Measurements from ENCODE around the gene XIRP1.

Gene XIRP1

GRCh38 chr3:39208463-39209055 is 16.2 kb upstream of the XIRP1 start:
- DNase-seq (ENCODE audit: low read depth) = peak; percentile 53

GRCh38 chr3:39207361-39208186 is 15.2 kb upstream of the XIRP1 start:
- DNase-seq (ENCODE audit: low read depth) = no peak

- no peak for DNase-seq (ENCODE audit: low read depth)
Measured at GRCh38 chr3:39205919-39206516, 13.6 kb upstream of the XIRP1 start.

GRCh38 chr3:39205131-39205530 is 12.7 kb upstream of the XIRP1 start:
- DNase-seq (ENCODE audit: low read depth) = no peak

GRCh38 chr3:39203860-39204259 is 11.5 kb upstream of the XIRP1 start:
- DNase-seq (ENCODE audit: low read depth) = no peak

GRCh38 chr3:39203402-39203801 is 11.0 kb upstream of the XIRP1 start:
- DNase-seq (ENCODE audit: low read depth) = no peak

GRCh38 chr3:39202094-39202493 is 9.7 kb upstream of the XIRP1 start:
- no peak for DNase-seq (ENCODE audit: low read depth)

- no peak for DNase-seq (ENCODE audit: low read depth)
Measured at GRCh38 chr3:39196671-39197356, 4.4 kb upstream of the XIRP1 start.

- no peak for DNase-seq (ENCODE audit: low read depth)
Measured at GRCh38 chr3:39196034-39196433, 3.6 kb upstream of the XIRP1 start.

- DNase-seq (ENCODE audit: low read depth) = no peak
Measured at GRCh38 chr3:39193391-39193790, 996 bp upstream of the XIRP1 start.

GRCh38 chr3:39191773-39192172 is 622 bp downstream of the XIRP1 start:
- DNase-seq (ENCODE audit: low read depth) = no peak

- no peak for DNase-seq (ENCODE audit: low read depth)
Measured at GRCh38 chr3:39191111-39191510, 1.3 kb downstream of the XIRP1 start.

- no peak for DNase-seq (ENCODE audit: low read depth)
Measured at GRCh38 chr3:39190281-39191025, 1.9 kb downstream of the XIRP1 start.

GRCh38 chr3:39189959-39190269 is 2.5 kb downstream of the XIRP1 start:
- peak; percentile 42 for DNase-seq (ENCODE audit: low read depth)

- no peak for DNase-seq (ENCODE audit: low read depth)
Measured at GRCh38 chr3:39189150-39189958, 3.0 kb downstream of the XIRP1 start.

GRCh38 chr3:39188271-39189149 is 3.9 kb downstream of the XIRP1 start:
- no peak for DNase-seq (ENCODE audit: low read depth)

GRCh38 chr3:39187372-39188155 is 4.8 kb downstream of the XIRP1 start:
- DNase-seq (ENCODE audit: low read depth) = no peak

GRCh38 chr3:39186692-39187151 is 5.7 kb downstream of the XIRP1 start:
- no peak for DNase-seq (ENCODE audit: low read depth)

GRCh38 chr3:39185959-39186691 is 6.3 kb downstream of the XIRP1 start:
- no peak for DNase-seq (ENCODE audit: low read depth)
